OCI-LY1 (cell line): ENCODE data around the gene PARD3.

ENCODE experiments used
- H2AFZ ChIP-seq: fragments of 200-600 bp; sonication (generic), shearing (Covaris generic); 2 replicates; pipeline ENCODE4 v1.6.0; 2014; ENCODE audit warnings: antibody characterized with exemption, mild to moderate bottlenecking, low read length
- H3F3A ChIP-seq: fragments of 200-600 bp; sonication (generic), shearing (Covaris generic); 2 replicates; pipeline ENCODE4 v1.6.0; 2014; ENCODE audit warnings: mild to moderate bottlenecking, antibody characterized with exemption, low read length, moderate library complexity; ENCODE audit not compliant: insufficient read depth
- H3K27ac ChIP-seq: fragments of 200-600 bp; sonication (generic); 2 replicates; pipeline ENCODE4 v1.5.1; 2014; ENCODE audit warnings: low read length, mixed run types, mild to moderate bottlenecking, low read depth; ENCODE audit not compliant: poor library complexity, severe bottlenecking
- H3K27me3 ChIP-seq: fragments of 200-600 bp; sonication (generic); 2 replicates; pipeline ENCODE4 v1.6.0; 2014; ENCODE audit warnings: antibody characterized with exemption, mild to moderate bottlenecking, low read length, moderate library complexity; ENCODE audit not compliant: insufficient read depth
- H3K36me3 ChIP-seq: fragments of 200-600 bp; sonication (generic); 2 replicates; pipeline ENCODE4 v1.6.1; 2014; ENCODE audit warnings: mild to moderate bottlenecking, antibody characterized with exemption, low read length, moderate library complexity, mixed read lengths; ENCODE audit not compliant: insufficient read depth
- H3K4me1 ChIP-seq: fragments of 200-600 bp; sonication (generic); 2 replicates; pipeline ENCODE4 v1.5.1; 2014; ENCODE audit warnings: mild to moderate bottlenecking, low read length, moderate library complexity; ENCODE audit not compliant: insufficient read depth, severe bottlenecking
- H3K4me2 ChIP-seq: fragments of 200-600 bp; sonication (generic), shearing (Covaris generic); 2 replicates; pipeline ENCODE4 v1.6.1; 2014; ENCODE audit warnings: low read length
- H3K4me3 ChIP-seq: fragments of 200-600 bp; sonication (generic); 2 replicates; pipeline ENCODE4 v1.5.1; 2014; ENCODE audit warnings: low read length, low read depth, mild to moderate bottlenecking, mixed read lengths; ENCODE audit not compliant: poor library complexity, severe bottlenecking
- H3K79me2 ChIP-seq: fragments of 200-600 bp; shearing (Covaris generic); 2 replicates; pipeline ENCODE4 v1.6.1; 2016; ENCODE audit warnings: mixed run types, low read length, mixed read lengths; ENCODE audit not compliant: insufficient read depth
- H3K9ac ChIP-seq: fragments of 200-600 bp; sonication (generic), shearing (Covaris generic); 2 replicates; pipeline ENCODE4 v1.6.1; 2014; ENCODE audit warnings: mild to moderate bottlenecking, low read length, mixed read lengths
- H3K9me2 ChIP-seq: fragments of 200-600 bp; sonication (generic), shearing (Covaris generic); 2 replicates; pipeline ENCODE4 v1.6.1; 2014; ENCODE audit warnings: low read depth, mild to moderate bottlenecking, low read length, mixed read lengths
- H3K9me3 ChIP-seq: fragments of 200-600 bp; shearing (Covaris generic); 2 replicates; pipeline ENCODE4 v1.6.1; 2014; ENCODE audit warnings: low read length, mixed read lengths
- H4K20me1 ChIP-seq: fragments of 200-600 bp; sonication (generic), shearing (Covaris generic); 2 replicates; pipeline ENCODE4 v1.6.0; 2016; ENCODE audit warnings: mild to moderate bottlenecking, low read length; ENCODE audit not compliant: insufficient read depth
- CTCF ChIP-seq: fragments of 200-600 bp; sonication (generic), shearing (Covaris generic); IDR thresholded peaks from 2 replicates; pipeline ENCODE4 v1.5.1; 2017; ENCODE audit warnings: mild to moderate bottlenecking, antibody characterized with exemption, low read length, moderate library complexity, mixed read lengths
- EZH2 ChIP-seq: fragments of 200-600 bp; sonication (generic), shearing (Covaris generic); IDR thresholded peaks from 2 replicates; pipeline ENCODE4 v1.8.0; 2017; ENCODE audit warnings: borderline replicate concordance, mixed run types, mild to moderate bottlenecking, antibody characterized with exemption, low read length, moderate library complexity, mixed read lengths

The PARD3 gene

GRCh38 chr10:34731213-34731612 lies 83.9 kb downstream of the PARD3 start:
- Histone ChIP-seq H3K4me1 (no peaks in the 10 kb centered on the region), H3K27me3 (no peaks in the 10 kb centered on the region), H3K9ac (no peak overlapping the region), H3K9me3 (no peaks in the 10 kb centered on the region), H2AFZ (no peak overlapping the region), H3K36me3 (no peaks in the 10 kb centered on the region), H3K4me3 (no peak overlapping the region), H3K27ac (no peak overlapping the region), H3K79me2 (no peaks in the 10 kb centered on the region), H3F3A (no peaks in the 10 kb centered on the region), H3K4me2 (no peak overlapping the region), H4K20me1 (no peaks in the 10 kb centered on the region), H3K9me2 (no peaks in the 10 kb centered on the region)
- TF ChIP-seq CTCF: no peak
- TF ChIP-seq EZH2: no peak

DNA sequence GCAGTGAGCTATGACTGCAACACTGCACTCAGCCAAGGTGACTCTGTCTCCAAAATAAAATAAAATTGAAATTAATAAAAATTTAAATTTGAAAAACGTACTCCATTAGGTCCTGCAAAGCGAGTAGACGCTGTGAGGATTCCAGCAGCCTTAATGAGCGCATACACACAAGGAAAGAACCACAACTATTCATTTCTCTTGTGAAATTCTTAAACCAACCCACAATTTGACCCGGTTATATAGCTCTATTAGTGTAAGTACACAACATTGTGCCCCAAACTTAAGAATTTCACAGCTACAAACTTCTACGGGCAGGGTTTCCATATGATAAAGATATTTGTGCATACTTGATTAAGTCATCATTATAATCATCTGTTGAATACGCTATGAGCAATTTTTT lies 84.4 kb downstream of the PARD3 start:
- H3K4me1 ChIP-seq: no peaks in the 10 kb centered on the region
- H3K9me3 ChIP-seq: no peaks in the 10 kb centered on the region
- no peaks in the 10 kb centered on the region for H3K9me2 ChIP-seq
- H3K27ac ChIP-seq: no peak overlapping the region
- no peak for TF ChIP-seq CTCF
- TF ChIP-seq EZH2: no peak
- H2AFZ ChIP-seq: no peak overlapping the region
- no peaks in the 10 kb centered on the region for H4K20me1 ChIP-seq
- H3F3A ChIP-seq: no peaks in the 10 kb centered on the region
- no peak overlapping the region for H3K9ac ChIP-seq
- no peaks in the 10 kb centered on the region for H3K27me3 ChIP-seq
- H3K4me2 ChIP-seq: no peak overlapping the region
- H3K36me3 ChIP-seq: no peaks in the 10 kb centered on the region
- no peak overlapping the region for H3K4me3 ChIP-seq
- no peaks in the 10 kb centered on the region for H3K79me2 ChIP-seq

DNA sequence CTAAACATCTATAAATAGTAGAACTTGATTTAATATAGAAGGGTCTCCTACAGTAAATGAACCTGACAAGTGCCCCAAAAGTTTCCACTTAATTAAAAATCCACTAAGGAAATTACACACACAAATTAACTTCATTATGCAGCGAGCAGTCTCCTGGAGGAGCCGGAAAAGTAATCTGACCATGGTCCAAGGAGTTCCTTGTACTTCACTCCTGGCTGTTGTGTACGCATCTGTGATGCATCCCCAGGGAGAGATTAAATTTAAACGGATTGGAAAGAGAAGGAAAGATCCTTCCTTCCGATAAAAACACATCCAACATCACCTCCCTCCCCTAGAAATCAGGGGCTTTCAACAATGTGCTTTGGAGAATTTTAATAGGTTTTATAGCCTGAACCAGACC lies 85.5 kb downstream of the PARD3 start:
- no peaks in the 10 kb centered on the region for H3K4me1 ChIP-seq
- H4K20me1 ChIP-seq: no peaks in the 10 kb centered on the region
- no peaks in the 10 kb centered on the region for H3K27me3 ChIP-seq
- no peaks in the 10 kb centered on the region for H3K79me2 ChIP-seq
- H3K9me2 ChIP-seq: no peaks in the 10 kb centered on the region
- H3K9me3 ChIP-seq: no peaks in the 10 kb centered on the region
- no peaks in the 10 kb centered on the region for H3K36me3 ChIP-seq
- no peak for TF ChIP-seq CTCF
- no peak overlapping the region for H3K9ac ChIP-seq
- H3K4me3 ChIP-seq: no peak overlapping the region
- H2AFZ ChIP-seq: no peak overlapping the region
- H3K27ac ChIP-seq: no peak overlapping the region
- no peaks in the 10 kb centered on the region for H3F3A ChIP-seq
- no peak overlapping the region for H3K4me2 ChIP-seq
